LoVo (cell line): ENCODE results near the gene RAX2.
"Not testable (repeated sequence)": the region's sequence is repeated elsewhere in the genome, so short reads cannot be mapped to it uniquely, and the experiment has no call there.

Source experiments
- DNase-seq: peaks from one replicate; pipeline ENCODE4 v3.0.0-alpha.2; 2016; ENCODE audit warnings: low spot score

RAX2 gene

GRCh38 chr19:3771906-3772455 lies at the start of gene RAX2:
Gene RAX2 (minus strand): TSS chr19:3772228. CDS start chr19:3771742, 486 bp downstream.
- no peak for DNase-seq

GRCh38 chr19:3821156-3821555 lies 49.1 kb upstream of the RAX2 start:
- DNase-seq, result no peak

DNA sequence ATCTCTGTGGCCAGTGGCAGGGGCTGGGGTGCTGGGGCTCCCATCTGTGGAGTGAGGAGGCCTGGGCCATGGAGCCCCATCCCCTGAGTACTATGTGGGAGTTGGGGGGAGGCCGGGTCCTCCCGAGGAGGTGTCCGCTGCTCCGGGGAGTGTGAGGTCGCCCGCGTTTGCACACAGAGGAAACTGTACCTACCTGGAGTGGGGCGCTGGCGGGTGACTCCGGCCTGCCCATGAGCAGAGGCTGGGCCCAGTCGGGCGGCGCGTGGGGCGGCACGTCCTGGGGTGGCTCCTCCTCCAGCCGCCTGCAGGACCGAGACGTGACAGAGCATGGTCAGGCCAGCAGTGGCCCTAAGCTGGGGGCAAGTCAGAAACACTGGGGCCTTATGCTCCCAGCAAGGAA lies 48.0 kb upstream of the RAX2 start:
- DNase-seq, result no peak

- DNase-seq, result no peak
Measured at GRCh38 chr19:3818918-3819317, 46.9 kb upstream of the RAX2 start.

- DNase-seq, result no peak
Measured at GRCh38 chr19:3818466-3818865, 46.4 kb upstream of the RAX2 start.

- DNase-seq, result no peak
Measured at GRCh38 chr19:3817761-3818160, 45.7 kb upstream of the RAX2 start.

DNA sequence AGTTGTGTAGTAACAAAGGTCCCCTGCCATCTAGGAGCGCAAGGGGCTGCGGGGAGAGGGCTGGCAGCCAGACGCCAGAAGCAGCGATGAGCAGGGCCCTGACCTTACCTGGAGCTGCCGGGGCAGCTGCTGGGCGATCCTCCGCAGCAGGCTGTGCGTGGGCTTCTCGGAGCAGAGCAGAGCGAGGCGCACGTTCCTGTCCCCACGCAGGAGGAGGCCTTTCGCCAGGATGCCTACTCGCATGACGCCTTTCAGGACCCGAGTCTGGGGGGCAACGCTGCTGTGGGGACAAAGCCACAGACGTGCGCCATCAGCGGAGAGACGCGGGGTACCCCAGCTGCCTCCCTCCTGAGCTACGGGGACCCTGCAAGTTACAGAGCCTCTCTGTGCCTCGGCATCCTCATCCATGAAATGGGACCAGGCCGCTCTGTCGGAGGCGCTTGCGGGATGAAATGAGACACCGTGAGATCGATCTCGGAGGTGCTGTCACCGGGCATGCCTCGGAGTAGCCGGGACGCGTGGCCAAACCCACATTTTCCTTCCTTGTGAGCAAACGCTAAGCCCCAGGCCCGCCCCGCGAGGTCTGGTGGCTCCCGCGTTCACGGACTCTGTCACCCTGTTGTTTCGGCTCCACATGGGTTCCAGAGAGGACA lies 44.7 kb upstream of the RAX2 start:
- no peak for DNase-seq

DNA sequence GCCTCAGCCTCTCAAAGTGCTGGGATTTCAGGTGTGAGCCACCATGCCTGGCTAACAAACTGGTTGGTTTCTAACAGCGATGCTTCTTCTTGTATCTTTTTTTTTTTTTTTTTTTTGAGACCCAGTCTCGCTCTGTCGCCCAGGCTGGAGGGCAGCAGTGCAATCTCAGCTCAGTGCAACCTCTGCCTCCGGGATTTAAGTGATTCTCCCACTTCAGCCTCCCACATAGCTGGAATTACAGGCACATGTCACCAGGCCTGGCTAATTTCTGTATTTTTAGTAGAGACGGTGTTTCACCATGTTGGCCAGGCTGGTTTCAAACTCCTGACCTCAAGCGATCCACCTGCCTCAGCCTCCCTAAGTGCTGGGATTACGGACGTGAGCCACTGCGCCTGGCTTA lies 44.1 kb upstream of the RAX2 start:
- not testable (repeated sequence) for DNase-seq

GRCh38 chr19:3814648-3815047 lies 42.6 kb upstream of the RAX2 start:
- DNase-seq, result no peak

GRCh38 chr19:3813473-3814392 lies 41.7 kb upstream of the RAX2 start:
- no peak for DNase-seq

GRCh38 chr19:3810708-3811355 lies 38.8 kb upstream of the RAX2 start:
- DNase-seq, result no peak

- DNase-seq, result no peak
Measured at GRCh38 chr19:3809881-3810707, 38.1 kb upstream of the RAX2 start.

DNA sequence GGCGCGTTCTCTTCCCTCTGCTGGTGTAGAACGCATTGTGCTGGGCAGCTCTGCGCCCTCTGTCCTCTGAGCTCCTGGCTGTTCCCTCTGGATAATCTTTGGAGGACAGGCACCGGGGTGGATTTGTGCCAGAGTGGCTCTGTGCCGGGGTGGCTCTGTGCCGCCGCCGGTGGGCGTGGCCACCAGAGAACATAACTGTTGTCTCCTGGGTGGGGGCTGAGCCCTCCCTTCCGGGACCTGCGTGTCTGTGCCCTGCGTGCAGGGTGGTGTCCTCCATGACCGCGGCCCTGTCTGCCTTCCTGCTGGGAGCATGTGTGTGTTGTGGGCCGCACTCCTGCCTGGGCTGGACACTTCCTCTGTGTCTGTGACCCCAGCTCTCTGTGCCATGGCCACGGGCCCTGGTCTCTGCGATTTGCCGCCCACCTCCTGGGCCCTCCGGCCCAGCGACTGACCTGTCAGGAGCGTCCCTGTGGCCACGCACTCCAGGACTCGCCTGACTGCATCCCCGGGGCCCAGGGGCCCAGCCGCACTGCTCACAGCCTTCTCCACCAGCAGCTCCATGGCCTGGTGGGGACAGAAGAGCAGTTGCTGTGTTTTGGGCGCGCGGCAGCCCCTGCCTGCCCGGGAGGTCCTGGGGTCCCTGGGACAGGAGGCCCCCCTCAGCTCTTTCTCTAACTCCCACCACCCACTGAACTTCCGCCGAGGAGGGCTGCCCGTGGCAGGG lies 36.6 kb upstream of the RAX2 start:
- no peak for DNase-seq

DNA sequence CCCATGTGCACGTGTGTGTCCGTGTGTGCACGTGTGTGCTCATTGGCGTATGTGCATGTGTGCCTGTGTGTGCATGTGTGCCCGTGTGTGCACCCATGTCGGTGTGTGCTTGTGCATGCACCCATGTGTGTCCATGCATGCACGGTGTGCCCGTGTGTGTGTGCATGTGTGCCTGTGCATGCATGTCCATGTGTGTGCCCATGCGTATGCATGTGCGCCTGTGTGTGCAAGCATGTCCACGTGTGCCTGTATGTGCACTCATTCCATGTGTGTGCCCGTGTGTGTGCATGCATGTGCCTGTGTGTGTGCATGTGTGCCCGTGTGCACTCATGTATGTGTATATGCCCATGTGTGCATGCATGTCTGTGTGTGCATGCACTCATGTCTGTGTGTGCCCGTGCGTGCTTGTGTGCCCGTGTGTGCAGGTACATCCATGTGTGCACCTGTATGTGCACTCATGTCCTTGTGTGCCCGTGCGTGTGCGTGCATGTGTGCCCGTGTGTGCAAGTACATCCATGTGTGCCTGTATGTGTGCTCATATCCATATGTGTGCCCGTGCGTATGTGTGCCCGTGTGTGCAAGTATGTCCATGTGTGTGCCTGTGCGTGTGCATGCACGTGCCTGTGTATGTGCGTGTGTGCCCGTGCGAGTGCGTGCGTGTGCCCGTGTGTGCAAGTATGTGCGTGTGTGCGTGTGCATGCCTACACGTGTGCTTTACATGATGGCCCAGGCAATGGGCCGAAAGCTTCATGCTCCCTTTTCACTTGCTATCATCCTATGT lies 35.7 kb upstream of the RAX2 start:
- no peak for DNase-seq

GRCh38 chr19:3807131-3807480 lies 35.1 kb upstream of the RAX2 start:
- no peak for DNase-seq

GRCh38 chr19:3805859-3806258 lies 33.8 kb upstream of the RAX2 start:
- DNase-seq, result no peak

- no peak for DNase-seq
Measured at GRCh38 chr19:3804429-3804828, 32.4 kb upstream of the RAX2 start.

GRCh38 chr19:3803986-3804385 lies 32.0 kb upstream of the RAX2 start:
- DNase-seq, result no peak

DNA sequence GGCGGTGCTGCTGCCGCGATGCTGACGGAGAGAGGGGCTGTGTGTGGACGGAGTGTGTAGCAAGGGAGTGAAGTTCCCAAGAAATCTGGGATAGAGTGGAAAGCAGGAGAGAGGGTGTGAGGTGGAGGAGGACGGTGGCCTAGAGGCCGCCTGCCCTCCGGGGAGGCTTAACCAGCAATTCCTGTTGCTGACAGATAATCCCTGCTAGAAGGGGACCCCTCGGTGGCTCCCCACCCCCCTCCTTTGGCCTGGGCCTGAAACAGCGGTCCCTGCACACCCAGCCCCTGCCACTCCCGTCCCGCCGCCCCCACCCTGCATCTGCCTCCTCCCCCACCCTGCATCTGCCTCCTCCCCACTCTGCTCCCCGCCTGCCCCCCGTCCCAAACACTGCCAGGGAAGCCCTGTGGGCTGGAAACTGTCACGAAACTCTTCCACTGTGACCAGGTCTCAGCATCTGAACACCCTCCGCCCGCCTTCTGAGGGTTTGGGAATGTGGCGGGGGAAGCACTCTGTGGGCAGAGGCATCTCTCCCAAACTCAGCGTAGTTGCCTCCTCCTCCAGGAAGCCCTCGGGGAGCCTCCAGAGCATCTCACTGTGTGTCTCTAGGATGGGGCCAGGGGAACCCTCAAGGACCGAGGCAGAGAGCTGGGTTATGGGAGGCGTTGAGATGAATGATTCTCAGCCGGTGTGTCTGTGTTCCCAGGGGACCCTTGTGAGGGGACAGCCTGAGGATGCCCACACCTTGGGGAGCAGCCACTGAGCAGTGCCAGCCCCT lies 31.3 kb upstream of the RAX2 start:
- DNase-seq, result no peak
